A549 (cell line): ENCODE results near the gene HNRNPM. TPM values are rescaled to one million over a fixed set of nuclear protein-coding genes. Genes with fewer than 3 reads are reported as not detected.

Experiments used
- ATAC-seq, 2 experiments: fragments of 200-7000 bp in 1 of 2; fragments of >200 bp in 1 of 2; cut with Nextera tagmentation in 1 of 2; cut with Tn5 transposase in 1 of 2; 3 replicates each; pipeline versions ENCODE4 v1.8.0 to v1.9.1; 2018 to 2020; ENCODE audit warnings: mild to moderate bottlenecking in 1 of 2, moderate library complexity in 1 of 2
- CTCF ChIA-PET: fragments of 300-600 bp; sonication (Branson Sonifier 250); formaldehyde crosslinking; extraction: SDS; loops from one replicate; lab custom pipeline; 2021; ENCODE audit warnings: antibody characterized with exemption, inconsistent platforms; lab: Yijun Ruan, JAX
- POLR2A ChIA-PET: fragments of 350-600 bp; formaldehyde crosslinking; extraction: SDS; loops from one replicate; lab custom pipeline; 2021; ENCODE audit warnings: antibody characterized with exemption, inconsistent platforms; lab: Yijun Ruan, JAX
- DNase-seq, 2 experiments: peaks; one replicate each; pipeline versions ENCODE4 v3.0.0 to v3.0.0-alpha.2; 2011 to 2016; ENCODE audit warnings: low read depth in 1 of 2, low spot score in 1 of 2
- FAIRE-seq: peaks from 2 replicates; lab custom pipeline; 2011; peaks lifted over from hg19 to GRCh38; lab: Jason Lieb, UNC
- H3K27ac ChIP-seq, 2 experiments: fragments of >200 bp; sonication (Bioruptor Twin); formaldehyde crosslinking; 3 replicates each; pipeline ENCODE4 v1.5.1; 2016 to 2017
- H3K4me1 ChIP-seq: fragments of >200 bp; sonication (Bioruptor Twin); formaldehyde crosslinking; 3 replicates; pipeline ENCODE4 v1.6.1; 2016
- H3K4me2 ChIP-seq: fragments of >200 bp; sonication (Bioruptor Twin); formaldehyde crosslinking; 3 replicates; pipeline ENCODE4 v1.6.1; 2016
- H3K4me3 ChIP-seq: fragments of >200 bp; sonication (Bioruptor Twin); formaldehyde crosslinking; 3 replicates; pipeline ENCODE4 v1.5.1; 2016
- H3K9me3 ChIP-seq: fragments of >200 bp; sonication (Bioruptor Twin); formaldehyde crosslinking; 3 replicates; pipeline ENCODE4 v1.6.1; 2016
- CBX2 ChIP-seq: fragments of 200-600 bp; sonication (generic); IDR thresholded peaks from 2 replicates; pipeline ENCODE4 v1.6.1; 2016; ENCODE audit warnings: low read depth, mild to moderate bottlenecking, borderline replicate concordance
- CTCF ChIP-seq: fragments of >200 bp; sonication (Bioruptor Twin); formaldehyde crosslinking; IDR thresholded peaks from 3 replicates; pipeline ENCODE4 v1.5.1; 2016
- E2F6 ChIP-seq: IDR thresholded peaks from 2 replicates; pipeline ENCODE4 v1.6.1; 2012; ENCODE audit warnings: low read depth, borderline replicate concordance
- EHF ChIP-seq: fragments of 250-450 bp; sonication (Bioruptor Pico); IDR thresholded peaks from 2 replicates; pipeline ENCODE4 v1.5.0; 2020; ENCODE audit warnings: mild to moderate bottlenecking
- ESRRA ChIP-seq: fragments of 150-350 bp; IDR thresholded peaks from 2 replicates; pipeline ENCODE4 v1.6.1; 2014; ENCODE audit warnings: mild to moderate bottlenecking, low read length, borderline replicate concordance
- GATA3 ChIP-seq: IDR thresholded peaks from 2 replicates; pipeline ENCODE4 v1.6.1; 2012; ENCODE audit warnings: borderline replicate concordance
- HES2 ChIP-seq: fragments of >200 bp; sonication (Bioruptor Twin); formaldehyde crosslinking; IDR thresholded peaks from 2 replicates; pipeline ENCODE4 v1.6.1; 2016
- HEYL ChIP-seq: fragments of 250-450 bp; sonication (Bioruptor Pico); IDR thresholded peaks from 2 replicates; pipeline ENCODE4 v1.8.0; 2021; ENCODE audit warnings: mild to moderate bottlenecking, moderate library complexity
- HOXA7 ChIP-seq: fragments of 250-450 bp; sonication (Bioruptor Pico); IDR thresholded peaks from 2 replicates; pipeline ENCODE4 v1.5.0; 2020; ENCODE audit warnings: mild to moderate bottlenecking, moderate library complexity
- JUN ChIP-seq, 2 experiments: fragments of >200 bp; sonication (Bioruptor Twin); formaldehyde crosslinking; IDR thresholded peaks; 2 replicates in 1 of 2; 3 replicates in 1 of 2; pipeline ENCODE4 v1.6.1; 2016 to 2017
- KDM1A ChIP-seq: fragments of 200-600 bp; sonication (generic); IDR thresholded peaks from 2 replicates; pipeline ENCODE4 v1.6.1; 2016; ENCODE audit warnings: low read depth, mild to moderate bottlenecking
- MAFK ChIP-seq: fragments of 450-650 bp; IDR thresholded peaks from 2 replicates; pipeline ENCODE4 v1.6.1; 2014; ENCODE audit not compliant: partially characterized antibody
- MYC ChIP-seq: IDR thresholded peaks from 2 replicates; pipeline ENCODE4 v1.6.1; 2012; ENCODE audit warnings: mild to moderate bottlenecking, inconsistent platforms, low read length, improper control_type of control experiment, borderline replicate concordance
- NFE2L2 ChIP-seq: fragments of 150-350 bp; conservative IDR thresholded peaks from 2 replicates; pipeline ENCODE4 v1.6.1; 2014; ENCODE audit warnings: low read length
- PBX3 ChIP-seq: IDR thresholded peaks from 2 replicates; pipeline ENCODE4 v1.6.1; 2012
- POLR2AphosphoS2 ChIP-seq: conservative IDR thresholded peaks from 2 replicates; pipeline ENCODE4 v1.6.1; 2012; ENCODE audit warnings: low read length, improper control_type of control experiment, inconsistent platforms
- RAD21 ChIP-seq, 2 experiments: fragments of >200 bp in 1 of 2; sonication (Bioruptor Twin) in 1 of 2; formaldehyde crosslinking in 1 of 2; IDR thresholded peaks in 1 of 2; conservative IDR thresholded peaks in 1 of 2; 2 replicates in 1 of 2; 3 replicates in 1 of 2; pipeline ENCODE4 v1.6.1; 2012 to 2018; ENCODE audit warnings: inconsistent platforms in 1 of 2
- RARB ChIP-seq: fragments of 250-450 bp; sonication (Bioruptor Pico); IDR thresholded peaks from 2 replicates; pipeline ENCODE4 v1.8.0; 2021; ENCODE audit warnings: mild to moderate bottlenecking, moderate library complexity
- SMC3 ChIP-seq: fragments of >200 bp; sonication (Bioruptor Twin); formaldehyde crosslinking; IDR thresholded peaks from 3 replicates; pipeline ENCODE4 v1.6.1; 2018; ENCODE audit warnings: inconsistent platforms
- SREBF2 ChIP-seq: fragments of 450-650 bp; IDR thresholded peaks from 2 replicates; pipeline ENCODE4 v1.6.1; 2014; ENCODE audit warnings: mild to moderate bottlenecking, moderate library complexity
- TFCP2L1 ChIP-seq: fragments of 250-450 bp; sonication (Bioruptor Pico); IDR thresholded peaks from 2 replicates; pipeline ENCODE4 v1.5.0; 2021; ENCODE audit warnings: mild to moderate bottlenecking
- ZC3H11A ChIP-seq: fragments of 450-650 bp; IDR thresholded peaks from 2 replicates; pipeline ENCODE4 v1.6.1; 2014; ENCODE audit warnings: antibody characterized with exemption, mild to moderate bottlenecking
- ZSCAN20 ChIP-seq: fragments of 250-450 bp; sonication (Bioruptor Pico); IDR thresholded peaks from 2 replicates; pipeline ENCODE4 v1.8.0; 2022; ENCODE audit warnings: mild to moderate bottlenecking, moderate library complexity
- WGBS: methylation state at CpG from one replicate; pipeline ENCODE4 v1.1.6; 2017; ENCODE audit errors: missing lambda C conversion rate; 5-methylcytosine and 5-hydroxymethylcytosine counted together
- polyA plus RNA-seq, 4 experiments: library from polyadenylated mRNA; depleted of rRNA in 3 of 4; stranded (reverse); fragments of >200 nt; fragmentation: RNase III in 1 of 4; extraction: RNeasy Plus Mini Kit Qiagen cat#74134 plus additional on column Dnase treatment in 1 of 4; gene quantifications; 2 replicates in 3 of 4; 3 replicates in 1 of 4; pipeline ENCODE4 v1.2.3, GENCODE V29; 2011 to 2017
- TF ChIP-seq, protein P1 (sequence below): fragments of 250-450 bp; sonication (Bioruptor Pico); IDR thresholded peaks from 2 replicates; pipeline ENCODE4 v1.5.0; 2021; ENCODE audit warnings: mild to moderate bottlenecking, moderate library complexity, borderline replicate concordance
- TF ChIP-seq, protein P2 (sequence below): fragments of >200 bp; sonication (Bioruptor Twin); formaldehyde crosslinking; IDR thresholded peaks from 3 replicates; pipeline ENCODE4 v1.6.1; 2016
- TF ChIP-seq, protein P3 (sequence below): fragments of 250-450 bp; sonication (Bioruptor Pico); IDR thresholded peaks from 2 replicates; pipeline ENCODE4 v1.5.0; 2020; ENCODE audit warnings: low read depth, mild to moderate bottlenecking, moderate library complexity

Gene HNRNPM
- polyA plus RNA-seq, 2 of the 4 experiments (the other 2 are of a cell fraction) = 168 to 352 TPM

DNA sequence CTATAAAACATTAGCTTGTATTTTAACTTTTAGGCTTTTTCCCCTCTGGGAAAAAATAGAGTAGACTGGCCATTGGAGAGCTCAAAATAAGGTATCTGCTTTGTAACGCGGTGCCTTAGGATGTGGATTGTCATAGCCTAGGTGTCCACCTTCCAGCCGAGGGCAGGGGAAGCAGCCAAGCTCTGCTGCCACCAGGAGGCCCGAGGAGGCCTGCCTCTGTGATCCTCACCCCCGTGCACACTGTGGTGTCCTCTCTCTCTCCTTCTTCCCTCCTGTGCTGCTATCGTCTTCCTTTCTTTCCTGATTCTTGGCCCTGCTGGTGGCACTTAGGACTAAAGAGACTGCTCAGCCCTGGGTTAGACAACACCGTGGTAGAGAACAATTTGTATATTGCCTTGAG, 11.3 kb downstream of the HNRNPM start:
- Histone ChIP-seq H3K9me3 (no peaks in the 10 kb centered on the region), H3K27ac (peak overlapping the region in 1 of 2 experiments; percentile 40; a peak in 1 of 6 replicates), H3K4me3 (no peak overlapping the region), H3K4me2 (no peak overlapping the region), H3K4me1 (peaks cover 86% of the 10 kb centered on the region)
- 47% methylated on average over 7 of the region's 7 CpGs for WGBS
- FAIRE-seq = no peak
- peak; percentile 22 to 47 for DNase-seq
- POLR2A ChIA-PET = interaction anchor here (1.0 to 2.0 kb wide), 2 partner anchors 12 to 58 kb away, joined by 3 to 5 read pairs; partner anchors contain the start of genes HNRNPM and ZNF414
- peak; percentile 77 to 79; a peak in 5 of 6 replicates for ATAC-seq
- CTCF ChIA-PET = interaction anchor here (0.6 to 2.0 kb wide), 7 partner anchors 10 to 102 kb away, joined by 3 to 7 read pairs (median 5); partner anchors contain the start of gene MARCHF2
- TF ChIP-seq GATA3 = no peak
- no peak for TF ChIP-seq HOXA7 (CRISPR knock-in tag)
- TF ChIP-seq RAD21 (conservative IDR thresholded peaks at IDR 0.05 in 1 of 2, IDR thresholded peaks at IDR 0.05 in 1 of 2) = peak in 1 of 2 experiments; percentile 29; a peak in 1 of 5 replicates
- TF ChIP-seq SMC3 = 0 out of 3 replicates have a peak, but pooled peaks have one; percentile 5
- TF ChIP-seq, protein P1, sequence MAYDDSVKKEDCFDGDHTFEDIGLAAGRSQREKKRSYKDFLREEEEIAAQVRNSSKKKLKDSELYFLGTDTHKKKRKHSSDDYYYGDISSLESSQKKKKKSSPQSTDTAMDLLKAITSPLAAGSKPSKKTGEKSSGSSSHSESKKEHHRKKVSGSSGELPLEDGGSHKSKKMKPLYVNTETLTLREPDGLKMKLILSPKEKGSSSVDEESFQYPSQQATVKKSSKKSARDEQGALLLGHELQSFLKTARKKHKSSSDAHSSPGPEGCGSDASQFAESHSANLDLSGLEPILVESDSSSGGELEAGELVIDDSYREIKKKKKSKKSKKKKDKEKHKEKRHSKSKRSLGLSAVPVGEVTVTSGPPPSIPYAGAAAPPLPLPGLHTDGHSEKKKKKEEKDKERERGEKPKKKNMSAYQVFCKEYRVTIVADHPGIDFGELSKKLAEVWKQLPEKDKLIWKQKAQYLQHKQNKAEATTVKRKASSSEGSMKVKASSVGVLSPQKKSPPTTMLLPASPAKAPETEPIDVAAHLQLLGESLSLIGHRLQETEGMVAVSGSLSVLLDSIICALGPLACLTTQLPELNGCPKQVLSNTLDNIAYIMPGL (CRISPR knock-in tag) = no peak

DNA sequence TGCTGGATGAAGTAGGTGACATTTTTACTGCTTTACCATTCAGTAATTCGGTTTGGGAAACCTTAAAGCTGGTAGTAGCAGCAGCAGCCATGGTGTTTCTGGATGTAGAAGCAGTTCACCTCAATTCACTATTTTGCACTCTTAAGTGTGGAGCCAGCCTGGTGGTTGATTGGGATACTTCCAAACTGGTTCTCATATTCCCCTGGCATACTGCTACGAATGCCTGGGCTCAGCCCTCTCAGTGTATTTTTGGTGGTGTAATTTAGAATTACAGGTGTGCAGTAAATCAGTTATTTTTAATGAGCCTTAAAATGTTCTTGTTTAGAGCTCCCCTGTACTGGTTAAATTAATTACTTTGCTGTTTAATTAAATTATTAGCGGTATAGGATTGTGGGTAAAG, 12.4 kb downstream of the HNRNPM start:
- no peak for TF ChIP-seq SREBF2
- no peak for TF ChIP-seq TFCP2L1
- no peak for TF ChIP-seq POLR2AphosphoS2
- TF ChIP-seq HES2 = no peak
- no peak for TF ChIP-seq E2F6
- TF ChIP-seq PBX3 = no peak
- no peak for TF ChIP-seq MYC
- no peak for TF ChIP-seq CBX2
- TF ChIP-seq, all 56 proteins: peak for 0
- no peak for FAIRE-seq
- WGBS = 88% methylated on average over 3 of the region's 3 CpGs
- CTCF ChIA-PET = interaction anchor here (1.7 to 2.0 kb wide), 2 partner anchors 44 to 103 kb away, joined by 6 read pairs; partner anchors contain the start of gene MARCHF2
- no peak for ATAC-seq
- peak overlapping the region; percentile 73; the same call in 2 of the 3 replicates for H3K4me2 ChIP-seq
- no peak overlapping the region for H3K27ac ChIP-seq
- H3K4me3 ChIP-seq = no peak overlapping the region
- POLR2A ChIA-PET = interaction anchor here (2.0 kb wide), 1 partner anchor 57 kb away, joined by 5 read pairs; the partner anchor contains the start of gene ZNF414
- no peak for DNase-seq
- peaks cover 82% of the 10 kb centered on the region for H3K4me1 ChIP-seq
- H3K9me3 ChIP-seq = no peaks in the 10 kb centered on the region

- POLR2A ChIA-PET = interaction anchor here (1.0 kb wide), 1 partner anchor 13 kb away, joined by 3 read pairs; the partner anchor contains the start of gene HNRNPM
- 74% methylated on average over 1 of the region's 1 CpG for WGBS
- no peak for FAIRE-seq
- CTCF ChIA-PET = interaction anchor here (1.0 kb wide), 1 partner anchor 48 kb away, joined by 3 read pairs; no protein-coding TSS in a partner anchor
- DNase-seq = no peak
- peak overlapping the region in 1 of 2 experiments; percentile 84; a peak in 2 of 6 replicates for H3K27ac ChIP-seq
- no peak overlapping the region for H3K4me3 ChIP-seq
- peaks cover 76% of the 10 kb centered on the region for H3K4me1 ChIP-seq
- H3K4me2 ChIP-seq = peak overlapping the region; percentile 73
- no peak for ATAC-seq
- H3K9me3 ChIP-seq = no peaks in the 10 kb centered on the region
- TF ChIP-seq KDM1A = no peak
- TF ChIP-seq HOXA7 (CRISPR knock-in tag) = no peak
- no peak for TF ChIP-seq ZC3H11A
- TF ChIP-seq JUN (IDR thresholded peaks at IDR 0.05) = no peak
- TF ChIP-seq, protein P2, sequence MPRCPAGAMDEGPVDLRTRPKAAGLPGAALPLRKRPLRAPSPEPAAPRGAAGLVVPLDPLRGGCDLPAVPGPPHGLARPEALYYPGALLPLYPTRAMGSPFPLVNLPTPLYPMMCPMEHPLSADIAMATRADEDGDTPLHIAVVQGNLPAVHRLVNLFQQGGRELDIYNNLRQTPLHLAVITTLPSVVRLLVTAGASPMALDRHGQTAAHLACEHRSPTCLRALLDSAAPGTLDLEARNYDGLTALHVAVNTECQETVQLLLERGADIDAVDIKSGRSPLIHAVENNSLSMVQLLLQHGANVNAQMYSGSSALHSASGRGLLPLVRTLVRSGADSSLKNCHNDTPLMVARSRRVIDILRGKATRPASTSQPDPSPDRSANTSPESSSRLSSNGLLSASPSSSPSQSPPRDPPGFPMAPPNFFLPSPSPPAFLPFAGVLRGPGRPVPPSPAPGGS = no peak
- TF ChIP-seq HEYL = no peak
- TF ChIP-seq RAD21 (conservative IDR thresholded peaks at IDR 0.05 in 1 of 2, IDR thresholded peaks at IDR 0.05 in 1 of 2) = no peak
- TF ChIP-seq, protein P3, sequence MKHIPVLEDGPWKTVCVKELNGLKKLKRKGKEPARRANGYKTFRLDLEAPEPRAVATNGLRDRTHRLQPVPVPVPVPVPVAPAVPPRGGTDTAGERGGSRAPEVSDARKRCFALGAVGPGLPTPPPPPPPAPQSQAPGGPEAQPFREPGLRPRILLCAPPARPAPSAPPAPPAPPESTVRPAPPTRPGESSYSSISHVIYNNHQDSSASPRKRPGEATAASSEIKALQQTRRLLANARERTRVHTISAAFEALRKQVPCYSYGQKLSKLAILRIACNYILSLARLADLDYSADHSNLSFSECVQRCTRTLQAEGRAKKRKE = no peak
- TF ChIP-seq CTCF = no peak
- no peak for TF ChIP-seq ESRRA
- TF ChIP-seq RARB = no peak
- no peak for TF ChIP-seq NFE2L2
- TF ChIP-seq EHF (CRISPR knock-in tag) = no peak
- TF ChIP-seq ZSCAN20 = no peak
- no peak for TF ChIP-seq MAFK
Measured at GRCh38 chr19:8457827-8458226, 13.1 kb downstream of the HNRNPM start.
